Muscle layer of colon (tissue), 2 donors: ENCODE measurements around the gene DEFB128.
"Not testable (repeated sequence)": the region's sequence is repeated elsewhere in the genome, so short reads cannot be mapped to it uniquely, and the experiment has no call there.

Source experiments
- H3K27ac ChIP-seq: one replicate; pipeline ENCODE4 v1.7.0; 2013; ENCODE audit warnings: low read depth, mild to moderate bottlenecking, low read length, moderate library complexity
- H3K27me3 ChIP-seq, 2 donors: one replicate each; pipeline ENCODE4 v1.7.0; 2013; ENCODE audit warnings: low read length in 2 of 2, mild to moderate bottlenecking in 2 of 2; ENCODE audit not compliant: insufficient read depth in 2 of 2, control insufficient read depth in 1 of 2
- H3K36me3 ChIP-seq: one replicate; pipeline ENCODE4 v1.7.0; 2013; ENCODE audit warnings: mild to moderate bottlenecking, low read length; ENCODE audit not compliant: insufficient read depth
- H3K4me1 ChIP-seq: one replicate; pipeline ENCODE4 v1.7.0; 2013; ENCODE audit warnings: mild to moderate bottlenecking, low read length; ENCODE audit not compliant: insufficient read depth
- H3K4me3 ChIP-seq, 2 donors: one replicate each; pipeline ENCODE4 v1.7.0; 2013; ENCODE audit warnings: low read length in 2 of 2, low read depth in 1 of 2, mild to moderate bottlenecking in 1 of 2, moderate library complexity in 1 of 2
- H3K9ac ChIP-seq: one replicate; pipeline ENCODE4 v1.7.0; 2013; ENCODE audit warnings: low read length
- H3K9me3 ChIP-seq: one replicate; pipeline ENCODE4 v1.7.0; 2013; ENCODE audit warnings: mild to moderate bottlenecking, low read length
- donor health status: abdominal sarcoma.
- donor health status: Adenocarcinoma of cecum.

DEFB128 gene

DNA sequence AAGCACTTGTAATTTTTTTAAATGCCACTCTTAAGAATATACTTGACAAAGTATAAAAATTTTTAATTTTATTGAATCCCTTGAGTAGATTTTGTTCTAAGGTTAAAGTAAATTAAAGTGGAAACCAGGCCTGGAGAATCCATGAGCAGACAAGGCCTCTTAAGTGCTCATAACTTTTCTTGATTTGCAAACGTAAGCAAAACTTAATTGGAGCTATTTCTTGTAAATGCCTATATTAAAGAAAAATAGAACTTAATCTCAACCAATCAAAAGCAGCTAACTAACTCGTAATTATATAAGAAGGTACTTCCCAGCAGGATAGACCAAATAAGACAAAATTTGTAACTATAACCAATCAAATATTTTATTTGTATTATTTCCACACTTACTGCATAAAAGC, 24.9 kb upstream of the DEFB128 start:
- H3K9ac ChIP-seq: no peak overlapping the region
- H3K9me3 ChIP-seq: no peaks in the 10 kb centered on the region
- H3K27ac ChIP-seq: no peak overlapping the region
- H3K36me3 ChIP-seq: no peaks in the 10 kb centered on the region
- no peaks in the 10 kb centered on the region for H3K4me1 ChIP-seq
- H3K4me3 ChIP-seq: no peak overlapping the region
- H3K27me3 ChIP-seq: peaks cover 0 to 4% of the 10 kb centered on the region in 2 donors

DNA sequence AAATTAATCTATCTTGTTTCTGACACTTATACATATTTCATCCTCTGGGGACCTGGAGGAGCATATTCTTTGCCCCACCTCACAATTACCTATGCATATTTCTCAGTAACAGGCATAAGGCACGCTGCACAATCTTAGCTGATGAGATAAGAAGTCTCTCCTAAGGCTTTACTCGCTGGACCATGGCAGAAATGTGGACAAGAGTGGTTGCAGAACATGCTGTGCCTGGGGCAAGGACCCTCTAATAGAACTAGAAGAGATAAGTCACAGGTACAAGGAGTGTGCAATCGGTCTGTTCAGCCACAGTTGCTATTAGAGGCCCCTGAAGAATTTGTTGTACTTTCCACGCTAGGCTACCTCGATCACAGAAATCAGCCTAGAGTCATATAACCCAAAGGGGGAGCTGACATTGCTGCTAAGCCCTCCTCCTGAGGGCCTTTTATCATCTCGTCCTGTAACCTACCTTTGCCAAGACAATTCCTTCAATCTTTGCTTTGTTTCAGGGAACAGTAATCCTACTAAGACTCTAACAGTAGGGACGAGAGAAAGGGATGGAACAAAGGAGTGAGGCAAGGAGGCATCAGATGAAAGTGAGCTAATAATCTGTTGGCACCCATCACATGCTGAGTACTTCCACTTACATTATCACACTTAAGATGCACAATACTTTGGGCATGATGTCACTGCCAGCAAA, 21.4 kb upstream of the DEFB128 start:
- no peaks in the 10 kb centered on the region for H3K9me3 ChIP-seq
- H3K4me1 ChIP-seq: no peaks in the 10 kb centered on the region
- no peak overlapping the region for H3K4me3 ChIP-seq
- no peak overlapping the region for H3K27ac ChIP-seq
- no peaks in the 10 kb centered on the region for H3K27me3 ChIP-seq
- H3K36me3 ChIP-seq: no peaks in the 10 kb centered on the region
- no peak overlapping the region for H3K9ac ChIP-seq

DNA sequence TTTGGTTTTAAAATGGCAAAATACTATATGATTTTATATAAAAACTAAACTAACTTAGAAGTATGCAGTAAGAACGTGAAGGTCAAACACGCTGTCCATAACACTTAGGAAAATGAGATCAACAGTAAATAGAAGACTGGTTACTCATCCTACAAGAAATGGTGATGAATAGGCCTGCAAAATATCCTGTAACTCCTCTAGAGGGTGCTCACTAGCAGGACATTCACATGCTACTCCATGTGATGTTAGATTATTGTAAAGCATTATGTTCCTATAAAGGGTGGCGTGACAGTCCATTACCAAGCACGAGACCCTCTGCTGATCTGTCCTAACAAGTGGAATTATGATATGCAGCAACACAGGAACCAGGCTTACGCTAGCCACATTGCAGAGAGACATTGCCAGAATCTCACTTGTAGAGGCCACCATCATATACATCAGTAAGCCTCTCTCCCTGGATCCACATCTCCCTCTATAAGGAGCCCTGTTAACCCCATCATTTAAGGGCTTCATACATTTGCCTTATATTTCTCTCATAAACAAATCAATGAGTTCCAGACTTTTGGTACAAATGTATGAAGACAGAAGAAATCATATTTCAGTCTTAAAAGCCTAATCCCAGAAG, 19.5 kb upstream of the DEFB128 start:
- no peaks in the 10 kb centered on the region for H3K27me3 ChIP-seq
- no peak overlapping the region for H3K9ac ChIP-seq
- H3K36me3 ChIP-seq: no peaks in the 10 kb centered on the region
- H3K9me3 ChIP-seq: no peaks in the 10 kb centered on the region
- no peaks in the 10 kb centered on the region for H3K4me1 ChIP-seq
- H3K4me3 ChIP-seq: no peak overlapping the region
- H3K27ac ChIP-seq: no peak overlapping the region

DNA sequence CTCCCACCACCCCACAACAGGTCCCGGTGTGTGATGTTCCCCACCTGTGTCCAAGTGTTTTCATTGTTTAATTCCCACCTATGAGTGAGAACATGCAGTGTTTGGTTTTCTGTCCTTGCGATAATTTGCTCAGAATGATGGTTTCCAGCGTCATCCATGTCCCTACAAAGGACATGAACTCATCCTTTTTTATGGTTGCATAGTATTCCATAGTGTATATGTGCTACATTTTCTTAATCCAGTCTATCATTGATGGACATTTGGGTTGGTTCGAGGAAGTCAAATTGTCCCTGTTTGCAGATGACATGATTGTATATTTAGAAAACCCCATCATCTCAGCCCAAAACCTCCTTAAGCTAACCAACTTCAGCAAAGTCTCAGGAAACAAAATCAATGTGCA, 14.1 kb upstream of the DEFB128 start:
- H3K4me1 ChIP-seq, H3K36me3 ChIP-seq, H3K9me3 ChIP-seq, H3K27ac ChIP-seq, H3K27me3 ChIP-seq, H3K9ac ChIP-seq, H3K4me3 ChIP-seq: not testable (repeated sequence)

DNA sequence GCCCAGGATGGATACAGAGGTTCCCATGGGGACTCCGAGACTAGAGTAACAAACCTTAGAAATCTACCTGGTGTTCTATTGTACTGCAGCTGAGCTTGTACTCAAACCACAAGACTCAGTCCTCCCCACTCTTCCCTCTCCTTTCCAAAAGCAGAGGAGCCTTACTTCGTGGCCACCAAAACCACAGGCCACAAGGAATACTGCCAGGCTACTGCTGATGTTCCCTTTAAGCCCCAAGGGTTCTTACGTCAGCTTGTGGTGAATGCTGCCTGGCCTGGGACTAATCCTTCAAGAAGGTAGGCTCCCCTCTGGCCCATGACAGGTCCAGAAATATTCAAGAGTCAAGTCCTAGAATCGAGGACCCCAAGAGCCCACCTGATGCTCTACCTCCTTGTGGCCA, 10.5 kb upstream of the DEFB128 start:
- no peak overlapping the region for H3K27ac ChIP-seq
- no peak overlapping the region for H3K9ac ChIP-seq
- H3K36me3 ChIP-seq: no peaks in the 10 kb centered on the region
- H3K4me1 ChIP-seq: no peaks in the 10 kb centered on the region
- no peaks in the 10 kb centered on the region for H3K9me3 ChIP-seq
- no peak overlapping the region for H3K4me3 ChIP-seq
- H3K27me3 ChIP-seq: no peaks in the 10 kb centered on the region

DNA sequence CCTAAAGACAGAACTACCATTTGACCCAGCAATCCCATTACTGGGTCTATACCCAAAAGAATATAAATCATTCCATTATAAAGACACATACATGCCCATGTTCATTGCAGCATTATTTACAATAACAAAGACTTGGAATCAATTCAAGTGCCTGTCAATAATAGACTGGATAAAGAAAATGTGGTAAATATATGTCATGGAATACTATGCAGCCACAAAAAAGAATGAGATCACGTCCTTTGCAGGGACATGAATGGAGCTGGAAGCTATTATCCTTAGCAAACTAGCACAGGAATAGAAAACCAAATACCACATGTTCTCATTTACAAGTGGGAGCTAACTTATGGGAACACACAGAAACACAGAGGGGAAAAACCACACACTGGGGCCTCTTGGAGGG, 8.7 kb upstream of the DEFB128 start:
- Histone ChIP-seq H3K27ac (no peak overlapping the region), H3K27me3 (no peaks in the 10 kb centered on the region), H3K9ac (no peak overlapping the region), H3K36me3 (no peaks in the 10 kb centered on the region), H3K4me3 (no peak overlapping the region), H3K4me1 (no peaks in the 10 kb centered on the region), H3K9me3 (no peaks in the 10 kb centered on the region)

DNA sequence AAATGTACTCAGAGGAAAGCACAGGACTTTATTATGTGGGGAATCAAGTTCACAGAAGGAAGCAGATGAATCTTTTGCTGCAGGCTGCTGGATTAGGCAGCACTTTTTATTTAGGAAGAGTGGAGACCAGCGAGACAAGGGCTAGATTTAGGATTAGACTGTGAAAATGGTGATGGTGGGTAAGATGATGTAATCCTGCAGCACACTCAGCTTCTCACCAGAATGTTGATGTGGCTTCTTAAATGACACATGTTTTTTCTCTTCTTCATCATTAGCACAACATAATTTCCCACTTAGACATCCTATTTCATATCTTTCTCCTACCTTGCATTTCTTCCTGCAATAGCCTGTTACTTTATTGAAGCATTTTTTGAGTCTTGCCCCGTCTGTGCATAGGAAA, 1.8 kb downstream of the DEFB128 start:
- Histone ChIP-seq H3K4me1 (no peaks in the 10 kb centered on the region), H3K27me3 (no peaks in the 10 kb centered on the region), H3K27ac (no peak overlapping the region), H3K9me3 (no peaks in the 10 kb centered on the region), H3K4me3 (no peak overlapping the region), H3K36me3 (no peaks in the 10 kb centered on the region), H3K9ac (no peak overlapping the region)

DNA sequence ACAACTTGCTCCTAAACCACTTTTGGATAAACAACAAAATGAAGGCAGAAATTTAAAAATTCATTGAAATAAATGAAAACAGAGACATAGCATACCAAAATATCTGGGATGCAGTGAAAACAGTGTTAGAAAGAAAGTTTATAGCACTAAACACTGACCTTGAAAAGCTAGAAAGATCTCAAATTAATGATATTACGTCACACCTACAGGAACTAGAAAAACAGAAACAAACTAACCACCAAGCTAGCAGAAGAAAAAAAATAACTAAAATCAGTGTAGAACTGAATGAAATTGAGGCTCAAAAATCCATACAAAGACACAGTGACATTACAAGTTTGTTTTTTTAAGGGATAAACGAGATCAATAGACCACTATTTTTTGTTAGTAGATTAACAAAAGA, 5.2 kb downstream of the DEFB128 start:
- no peak overlapping the region for H3K27ac ChIP-seq
- no peaks in the 10 kb centered on the region for H3K9me3 ChIP-seq
- no peaks in the 10 kb centered on the region for H3K4me1 ChIP-seq
- no peaks in the 10 kb centered on the region for H3K27me3 ChIP-seq
- H3K36me3 ChIP-seq: no peaks in the 10 kb centered on the region
- H3K4me3 ChIP-seq: no peak overlapping the region
- H3K9ac ChIP-seq: no peak overlapping the region

DNA sequence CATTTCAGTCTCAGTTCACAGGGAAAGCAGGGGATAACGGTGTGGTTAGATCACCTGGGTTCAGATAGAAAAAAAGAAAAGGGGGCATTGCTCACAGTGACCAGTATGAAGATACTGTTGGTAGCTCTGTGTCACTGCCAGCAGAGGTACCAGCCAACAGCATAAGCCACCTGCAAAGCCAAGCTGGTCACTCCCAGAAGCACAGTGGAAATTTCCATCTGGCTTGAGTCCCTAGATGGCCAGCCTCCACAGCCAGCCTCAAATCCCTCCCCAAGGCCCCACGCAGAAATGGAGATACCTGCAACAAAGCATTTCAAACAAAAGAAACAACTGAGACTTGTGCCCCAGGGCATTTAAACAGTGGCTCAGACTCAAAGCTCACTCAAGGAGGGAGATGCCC, 20.6 kb downstream of the DEFB128 start:
- H3K27ac ChIP-seq: no peak overlapping the region
- H3K9me3 ChIP-seq: no peaks in the 10 kb centered on the region
- no peaks in the 10 kb centered on the region for H3K27me3 ChIP-seq
- H3K36me3 ChIP-seq: no peaks in the 10 kb centered on the region
- no peak overlapping the region for H3K9ac ChIP-seq
- no peak overlapping the region for H3K4me3 ChIP-seq
- H3K4me1 ChIP-seq: no peaks in the 10 kb centered on the region

DNA sequence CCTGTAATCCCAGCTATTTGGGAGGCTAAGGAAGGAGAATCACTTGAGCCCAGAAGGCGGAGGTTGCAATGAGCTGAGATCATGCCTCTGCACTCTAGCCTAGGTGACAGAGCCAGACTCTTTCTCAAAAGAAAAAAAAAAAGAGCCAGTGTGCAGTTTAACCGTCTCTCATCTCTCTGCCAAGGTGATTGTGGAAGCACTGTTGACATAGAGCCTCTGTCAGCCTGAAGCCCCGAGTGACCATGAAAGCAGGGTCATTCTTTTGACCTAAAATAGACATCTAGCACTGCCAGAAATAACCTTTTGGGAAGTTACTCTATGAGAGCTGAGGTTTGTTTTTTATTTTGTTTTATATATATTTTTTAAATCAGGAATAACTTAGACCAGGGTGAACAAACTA, 24.9 kb downstream of the DEFB128 start:
- Histone ChIP-seq H3K4me3 (no peak overlapping the region), H3K27ac (no peak overlapping the region), H3K27me3 (no peaks in the 10 kb centered on the region), H3K36me3 (no peaks in the 10 kb centered on the region), H3K9me3 (no peaks in the 10 kb centered on the region), H3K4me1 (no peaks in the 10 kb centered on the region), H3K9ac (no peak overlapping the region)

DNA sequence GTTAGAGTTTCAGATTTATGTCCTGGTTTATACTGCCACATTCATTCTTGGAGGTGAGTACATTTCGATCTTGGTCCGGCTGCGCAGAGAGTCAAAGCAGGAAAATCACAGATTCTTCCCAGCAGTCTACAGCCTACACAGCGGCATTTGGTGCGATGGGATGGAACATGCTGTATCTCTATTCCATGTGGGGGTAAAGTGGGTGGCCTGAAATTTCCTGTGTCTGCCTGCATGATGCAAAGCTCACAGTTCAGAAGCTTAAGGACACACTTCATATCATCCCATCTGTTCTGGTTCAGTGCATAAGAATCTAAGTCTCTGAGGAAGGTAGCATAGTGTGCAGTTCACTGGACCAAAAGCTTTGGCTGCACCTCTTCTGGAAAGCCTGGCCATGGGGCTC, 32.4 kb downstream of the DEFB128 start, which contains the start of gene DEFB127:
Gene DEFB127, plus strand, starts transcription at position 301 of the 400 bp plus-strand sequence. Its CDS starts 91 bp downstream, at position 392.
- H3K27me3 ChIP-seq: no peaks in the 10 kb centered on the region
- no peak within 1 kb of the TSS for H3K9ac ChIP-seq
- H3K36me3 ChIP-seq: no peaks in the 10 kb centered on the region
- no peaks in the 10 kb centered on the region for H3K9me3 ChIP-seq
- no peaks in the 10 kb centered on the region for H3K4me1 ChIP-seq
- H3K27ac ChIP-seq: no peak within 1 kb of the TSS
- H3K4me3 ChIP-seq: no peak within 1 kb of the TSS

DNA sequence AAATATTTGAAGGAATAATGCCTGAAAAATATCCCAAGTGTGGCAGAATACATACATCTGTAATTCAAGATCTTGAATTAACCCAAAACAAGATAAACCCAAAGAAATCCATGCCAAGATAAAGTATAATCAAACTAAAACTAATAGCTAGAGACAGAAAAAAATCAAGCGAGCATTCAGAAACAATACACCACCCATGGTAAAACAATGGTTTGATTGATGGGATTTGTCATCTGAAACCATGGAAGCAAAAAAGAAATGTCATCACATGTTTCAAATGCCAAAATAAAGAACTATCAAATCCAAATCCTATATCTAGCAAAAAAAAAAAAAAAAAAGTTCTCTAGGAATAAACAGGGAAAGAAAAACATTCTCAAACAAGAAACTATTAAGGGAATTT, 37.4 kb downstream of the DEFB128 start:
- H3K27me3 ChIP-seq: no peaks in the 10 kb centered on the region
- H3K9me3 ChIP-seq: no peaks in the 10 kb centered on the region
- H3K27ac ChIP-seq: no peak overlapping the region
- no peak overlapping the region for H3K4me3 ChIP-seq
- H3K9ac ChIP-seq: no peak overlapping the region
- H3K4me1 ChIP-seq: no peaks in the 10 kb centered on the region
- no peaks in the 10 kb centered on the region for H3K36me3 ChIP-seq
